GM21786 (cell line): ENCODE measurements around the gene EPAS1.

Source experiments
- ATAC-seq: cut with Tn5 transposase; IDR thresholded peaks from one replicate; pipeline ENCODE4 v1.9.1; 2021; ENCODE audit not compliant: unreplicated experiment

The EPAS1 gene

GRCh38 chr2:46318579-46319460, 21.6 kb downstream of the EPAS1 start:
- ATAC-seq = no peak

DNA sequence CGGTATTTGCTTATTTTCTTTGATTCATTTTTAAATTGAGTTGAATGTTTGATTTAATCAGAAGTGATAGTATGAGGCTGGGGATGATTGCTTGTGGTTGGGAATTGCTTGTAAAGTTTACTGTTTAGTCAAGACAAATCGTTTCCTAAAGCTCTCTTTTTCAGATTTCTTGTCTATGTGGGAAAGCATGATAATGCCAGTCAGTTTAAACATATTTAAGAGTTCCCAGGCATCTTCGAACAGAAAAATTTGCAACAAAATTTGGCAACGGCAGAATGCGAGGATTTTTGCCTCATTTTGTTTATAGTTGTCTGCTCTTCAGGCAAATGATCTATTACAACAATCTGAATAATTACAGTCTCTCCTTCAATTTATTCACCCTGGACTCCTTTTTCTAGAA, 22.5 kb downstream of the EPAS1 start:
- ATAC-seq = no peak

- no peak for ATAC-seq
These were observed 22.9 kb downstream of the EPAS1 start for GRCh38 chr2:46320141-46320567.

DNA sequence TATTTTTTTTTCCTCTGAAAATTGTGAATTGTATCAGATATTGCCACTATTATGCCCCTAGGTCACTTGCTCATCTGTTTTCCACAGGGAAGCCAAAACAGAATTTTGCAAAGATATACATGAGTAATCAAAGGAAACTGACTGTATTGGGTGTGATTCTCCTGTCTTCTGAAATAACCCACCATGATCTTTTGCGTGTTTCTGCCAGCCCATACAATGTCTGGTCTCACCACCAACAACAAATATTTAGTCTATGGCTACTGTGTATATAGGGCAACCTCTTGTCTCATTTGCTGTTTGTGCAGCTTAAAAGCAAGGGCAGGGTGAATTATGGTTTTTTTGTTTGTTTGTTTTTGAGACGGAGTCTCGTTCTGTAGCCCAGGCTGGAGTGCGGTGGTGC, 26.5 kb downstream of the EPAS1 start:
- ATAC-seq = no peak

DNA sequence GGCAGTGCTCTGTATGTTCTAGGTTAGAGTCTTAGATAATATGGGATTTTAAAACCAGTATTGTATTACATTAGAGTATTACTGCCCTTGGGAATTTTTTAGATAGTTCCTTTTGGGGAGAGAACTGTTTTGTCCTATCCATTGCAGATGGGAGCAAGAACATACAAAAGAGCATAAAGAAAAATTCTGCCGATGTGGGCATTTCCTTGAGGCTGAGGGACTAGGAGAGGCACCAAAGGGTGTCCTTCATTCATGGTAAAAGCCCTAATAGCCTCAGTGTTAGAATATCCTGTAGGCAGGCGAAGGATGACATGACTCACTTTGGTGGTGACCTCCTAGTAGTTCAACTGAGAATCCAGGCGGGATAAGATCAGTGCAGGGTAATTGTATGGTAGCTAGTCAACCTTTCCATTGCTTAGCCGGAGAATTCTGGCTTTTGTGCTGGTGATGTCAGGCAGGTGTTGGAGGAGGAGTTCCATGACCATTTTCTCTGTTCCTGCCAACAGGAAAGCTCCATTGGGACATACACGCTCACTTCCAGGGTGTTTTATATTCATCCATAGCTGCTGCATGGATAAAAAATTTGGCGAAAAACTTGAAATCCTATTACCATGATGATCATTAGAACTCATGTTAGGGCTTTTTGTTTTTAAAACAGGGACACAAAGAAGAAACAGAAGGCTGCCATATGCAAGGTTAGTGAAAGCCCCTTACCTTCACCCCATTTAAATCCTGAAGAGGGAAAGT, 28.1 kb downstream of the EPAS1 start:
- no peak for ATAC-seq

DNA sequence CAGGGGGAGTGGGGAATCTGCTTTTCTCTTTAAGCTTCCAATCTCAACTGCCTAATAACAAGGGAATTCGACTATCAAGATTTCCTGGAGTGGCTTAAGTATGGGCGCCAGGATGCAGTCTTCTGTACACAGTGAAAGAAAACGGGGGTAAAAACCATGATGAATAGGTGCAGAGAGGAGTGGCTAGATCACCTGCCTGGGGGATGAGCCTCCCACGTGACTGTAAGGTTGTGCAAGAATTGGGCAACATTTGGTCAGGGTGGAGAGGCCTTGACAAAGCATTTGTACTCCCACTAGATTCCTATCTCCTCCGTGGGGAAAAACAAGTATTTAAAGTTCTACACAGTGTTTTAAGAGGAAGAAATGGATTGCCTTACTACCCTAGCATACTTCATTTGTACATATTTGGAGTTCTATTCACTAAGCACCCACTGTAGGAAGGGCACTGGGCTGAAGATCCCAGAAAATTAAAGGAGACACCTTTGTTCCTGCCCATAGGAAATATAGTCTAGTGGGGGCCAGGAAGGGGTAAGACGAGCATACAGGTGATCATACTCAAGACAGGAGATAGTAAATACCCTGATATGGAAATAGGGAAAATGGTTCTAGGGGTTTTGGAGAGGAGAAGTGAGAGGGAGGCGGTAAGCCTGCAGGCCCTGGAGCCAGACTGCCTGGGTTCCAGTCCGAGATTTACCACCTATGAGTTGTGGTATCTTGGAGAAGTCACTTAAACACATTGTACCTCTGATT, 29.2 kb downstream of the EPAS1 start:
- no peak for ATAC-seq

- no peak for ATAC-seq
These were observed 30.4 kb downstream of the EPAS1 start for GRCh38 chr2:46327627-46328026.

- no peak for ATAC-seq
These were observed 31.1 kb downstream of the EPAS1 start for GRCh38 chr2:46328291-46328690.

DNA sequence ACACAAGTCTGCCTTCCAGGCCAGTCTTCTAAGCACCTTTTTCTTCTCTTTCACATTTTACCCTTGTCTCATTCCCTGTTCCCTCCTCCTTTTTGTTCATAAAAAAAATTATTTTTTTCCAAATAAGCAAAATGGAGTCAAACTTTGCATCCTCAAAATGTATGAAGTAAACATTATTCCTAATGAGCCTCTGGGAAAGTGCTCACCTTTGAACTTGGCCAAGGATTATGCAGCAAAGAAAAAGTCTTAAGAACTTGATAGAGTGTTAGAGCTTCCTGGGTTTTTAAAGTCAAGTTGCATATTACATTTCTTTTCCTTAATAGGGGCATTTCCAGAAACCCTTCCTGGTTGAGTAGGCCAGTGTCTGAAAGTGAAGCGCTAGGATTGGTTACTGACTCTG, 31.6 kb downstream of the EPAS1 start:
- ATAC-seq = no peak

GRCh38 chr2:46329340-46329739, 32.1 kb downstream of the EPAS1 start:
- ATAC-seq = no peak

- ATAC-seq = no peak
These were observed 32.9 kb downstream of the EPAS1 start for GRCh38 chr2:46329803-46330775.

DNA sequence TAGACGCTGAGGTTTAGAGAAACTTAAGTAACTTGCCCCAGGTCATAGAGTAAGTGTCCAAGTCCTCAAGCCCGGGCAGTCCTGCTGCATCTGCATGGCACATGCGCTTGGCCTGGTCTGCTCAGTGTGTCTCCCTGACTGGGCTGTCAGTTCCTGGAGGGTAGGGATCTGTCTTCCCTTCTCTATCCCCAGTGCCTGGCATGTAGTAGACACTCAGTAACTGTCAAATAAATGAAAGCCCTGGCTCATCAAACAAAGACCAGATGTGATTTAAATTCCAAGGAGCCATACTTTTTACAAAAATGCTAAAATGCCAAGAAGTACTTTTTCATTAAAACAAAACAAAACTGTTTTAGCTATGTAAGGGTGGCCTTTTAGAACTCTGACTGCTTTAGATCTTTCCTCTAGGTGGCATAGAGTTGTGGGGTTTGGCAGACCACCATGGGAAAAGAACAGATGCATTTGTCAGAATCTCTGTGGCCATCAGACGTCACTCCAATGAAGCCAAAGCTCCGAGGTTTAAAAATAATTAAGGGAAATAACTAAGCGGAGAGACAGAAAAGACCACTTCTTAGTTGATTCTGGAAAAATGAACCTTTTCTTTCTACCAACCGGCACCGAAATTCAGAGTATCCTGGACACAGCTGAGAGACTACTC, 34.0 kb downstream of the EPAS1 start:
- no peak for ATAC-seq

DNA sequence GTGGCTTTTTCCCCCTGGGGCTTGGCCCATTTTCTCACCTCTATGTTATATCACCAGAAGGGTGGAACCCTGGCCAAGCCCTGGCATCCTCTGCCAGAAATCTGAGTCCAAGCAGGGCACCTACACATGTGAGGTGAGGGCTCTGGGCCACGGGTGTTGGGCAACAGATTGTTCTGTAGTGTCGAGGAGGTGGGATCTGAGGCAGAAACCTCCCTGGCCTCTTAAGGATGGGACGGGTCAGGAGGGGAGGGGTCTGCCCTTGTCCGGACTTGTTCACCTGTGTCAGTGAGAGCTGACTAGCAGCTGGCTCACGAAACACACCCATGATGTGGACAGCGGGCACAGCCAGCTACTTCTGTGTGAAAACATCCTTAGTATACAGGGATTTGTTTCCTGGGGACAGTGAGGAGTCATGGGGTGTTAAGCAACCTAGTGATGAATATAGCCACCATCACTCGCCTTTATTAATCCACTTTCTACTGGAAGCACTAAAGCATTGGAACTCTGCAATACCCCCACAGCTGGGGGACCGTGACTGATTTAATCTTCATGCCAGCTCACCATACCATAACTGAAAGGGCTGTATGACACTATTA, 35.6 kb downstream of the EPAS1 start:
- ATAC-seq = no peak

DNA sequence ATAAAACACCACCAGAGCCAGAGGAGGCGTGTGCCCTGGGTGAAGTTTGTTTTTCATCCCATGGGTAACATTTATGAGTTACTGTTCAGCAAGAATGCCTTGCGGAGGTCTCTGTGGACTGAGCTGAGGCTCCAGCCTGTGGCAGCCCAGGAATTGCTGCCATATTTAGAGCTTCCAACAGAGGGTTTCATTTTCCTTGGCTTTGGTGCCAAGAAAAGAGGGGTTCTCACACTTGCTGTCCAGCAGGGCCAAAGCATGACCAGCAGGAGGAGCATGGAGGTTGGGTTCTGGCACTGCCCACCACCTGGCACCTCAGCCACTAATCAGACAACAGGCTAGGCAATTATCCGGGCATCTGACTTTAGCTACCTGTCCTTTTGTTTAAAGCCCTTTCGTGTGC, 36.7 kb downstream of the EPAS1 start:
- no peak for ATAC-seq

GRCh38 chr2:46334389-46335271, 37.4 kb downstream of the EPAS1 start:
- ATAC-seq = no peak

DNA sequence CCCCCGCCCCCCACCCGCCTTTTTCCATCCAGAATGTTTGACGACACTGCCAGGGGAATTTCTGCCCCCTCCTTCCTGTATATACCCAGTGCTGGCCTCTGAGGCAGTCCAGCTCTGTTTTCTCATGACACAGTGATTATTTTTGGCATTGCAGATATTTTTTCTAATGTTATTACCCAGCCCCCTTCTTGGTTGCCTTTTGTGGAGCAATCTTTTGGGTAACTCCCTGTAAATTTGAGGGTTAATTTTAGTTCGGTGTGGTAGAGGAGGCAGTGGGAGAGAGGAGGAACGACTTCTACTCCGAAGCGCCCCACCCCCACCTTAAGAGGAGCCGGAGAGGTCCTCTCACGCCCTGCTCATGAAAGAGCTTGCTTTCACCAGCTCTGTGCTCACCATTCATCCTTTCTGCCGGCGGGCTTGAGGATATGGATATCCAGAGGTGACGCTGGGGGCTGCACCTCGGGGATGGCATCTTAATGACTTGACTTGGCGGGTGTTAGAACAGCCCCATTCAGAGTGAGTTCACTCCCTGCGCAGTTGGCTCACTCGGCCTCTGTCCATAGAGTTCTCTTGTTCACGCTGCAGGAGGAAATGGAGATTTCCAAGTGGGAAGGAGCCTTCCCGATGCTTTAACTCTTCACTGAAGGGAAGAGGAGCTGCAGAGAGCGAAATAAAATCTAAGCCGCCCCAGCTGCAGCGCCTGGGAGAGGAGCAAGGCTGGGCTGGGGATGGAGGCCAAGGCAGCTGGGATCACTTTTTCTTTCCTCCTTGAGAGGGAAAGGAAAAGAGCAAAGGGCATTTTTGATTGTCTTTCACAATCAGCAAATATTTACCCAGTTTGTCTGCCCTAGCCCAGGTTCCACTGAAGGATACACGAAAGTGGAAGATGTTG, 38.4 kb downstream of the EPAS1 start:
- no peak for ATAC-seq

GRCh38 chr2:46336283-46336959, 39.2 kb downstream of the EPAS1 start:
- no peak for ATAC-seq
